HG03457 (cell line): ENCODE results near the gene MAP3K9.

Experiments used
- ATAC-seq: cut with Tn5 transposase; IDR thresholded peaks from one replicate; pipeline ENCODE4 v1.9.1; 2021; ENCODE audit warnings: moderate number of reproducible peaks; ENCODE audit not compliant: unreplicated experiment

Gene MAP3K9

GRCh38 chr14:70788898-70789297 lies 20.4 kb downstream of the MAP3K9 start:
- ATAC-seq, result no peak

DNA sequence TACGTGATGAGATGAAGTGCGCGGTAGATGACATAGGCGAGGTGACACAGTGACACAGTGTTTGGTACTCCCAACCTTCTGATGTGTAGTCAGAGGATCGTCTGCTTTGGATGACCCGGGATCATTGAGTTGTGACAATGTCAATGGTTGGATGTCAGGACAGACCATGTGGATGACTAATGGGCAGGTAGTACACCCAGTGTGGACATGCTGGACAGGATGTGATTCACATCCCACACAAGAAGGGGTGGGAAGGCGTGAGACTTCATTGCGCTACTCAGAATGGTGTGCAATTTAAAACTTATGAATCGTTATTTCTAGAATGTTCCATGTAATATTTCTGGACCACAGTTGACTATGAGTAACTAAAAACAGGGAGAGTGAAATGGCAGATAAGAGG lies 23.8 kb downstream of the MAP3K9 start:
- no peak for ATAC-seq

- no peak for ATAC-seq
Observed at GRCh38 chr14:70784886-70785285, 24.4 kb downstream of the MAP3K9 start.

- ATAC-seq, result no peak
Observed at GRCh38 chr14:70782361-70782760, 27.0 kb downstream of the MAP3K9 start.

DNA sequence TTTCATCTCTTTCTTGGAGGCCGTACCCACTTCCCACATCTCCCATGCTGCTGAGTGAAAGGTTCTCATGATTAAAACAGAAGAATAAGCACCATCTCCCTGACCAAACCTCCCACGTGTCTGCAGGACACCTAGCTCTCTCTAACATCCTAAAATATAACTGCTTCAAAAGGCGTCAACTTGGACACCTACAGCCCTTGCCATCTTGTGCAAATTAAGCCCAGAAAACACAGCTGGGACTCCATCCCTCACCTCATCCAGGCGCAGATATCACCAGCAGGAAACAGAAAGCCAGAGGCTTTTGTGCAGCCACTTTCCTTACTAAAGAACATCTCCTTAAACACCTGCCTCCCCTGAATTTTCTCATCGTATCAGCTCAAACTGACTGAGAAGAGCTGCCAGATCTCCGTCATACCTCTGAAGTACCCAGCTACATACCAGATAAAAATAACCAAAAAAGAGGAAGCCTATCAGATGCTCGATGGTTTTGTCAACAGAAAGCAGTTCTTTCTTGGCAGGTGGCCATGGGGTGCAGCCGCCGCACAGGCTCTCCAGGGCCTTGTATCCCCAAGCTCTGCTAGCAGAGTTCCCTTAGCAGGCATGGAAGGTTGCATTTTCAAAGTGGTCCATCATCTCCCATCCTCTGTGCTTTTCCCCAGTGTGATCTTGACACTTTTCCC lies 28.8 kb downstream of the MAP3K9 start:
- peak; percentile 63 for ATAC-seq

GRCh38 chr14:70779667-70780066 lies 29.6 kb downstream of the MAP3K9 start:
- no peak for ATAC-seq

- no peak for ATAC-seq
Observed at GRCh38 chr14:70776197-70776596, 33.1 kb downstream of the MAP3K9 start.

GRCh38 chr14:70773182-70773862 lies 36.0 kb downstream of the MAP3K9 start:
- ATAC-seq, result no peak

DNA sequence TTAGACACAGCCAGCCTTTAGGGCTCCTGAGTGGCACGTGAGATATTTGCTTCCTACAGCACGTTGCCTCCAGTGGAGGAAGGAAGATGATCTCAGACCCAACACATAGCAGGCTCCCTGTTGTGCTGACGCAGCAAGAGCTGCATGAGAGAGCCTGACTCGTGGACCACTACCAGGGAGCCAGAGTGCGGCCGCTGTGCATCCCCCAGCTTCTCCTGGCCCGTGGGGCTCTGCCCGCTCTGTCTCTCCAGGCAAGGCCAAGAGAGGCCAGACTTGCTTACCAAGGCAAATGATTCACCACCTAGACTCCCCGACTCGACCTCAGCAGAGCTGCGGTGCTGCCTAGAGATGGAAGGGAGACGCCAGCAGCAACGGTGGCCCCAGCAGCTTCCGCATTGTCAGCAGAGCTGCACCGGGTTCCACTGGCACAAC lies 37.5 kb downstream of the MAP3K9 start:
- no peak for ATAC-seq

DNA sequence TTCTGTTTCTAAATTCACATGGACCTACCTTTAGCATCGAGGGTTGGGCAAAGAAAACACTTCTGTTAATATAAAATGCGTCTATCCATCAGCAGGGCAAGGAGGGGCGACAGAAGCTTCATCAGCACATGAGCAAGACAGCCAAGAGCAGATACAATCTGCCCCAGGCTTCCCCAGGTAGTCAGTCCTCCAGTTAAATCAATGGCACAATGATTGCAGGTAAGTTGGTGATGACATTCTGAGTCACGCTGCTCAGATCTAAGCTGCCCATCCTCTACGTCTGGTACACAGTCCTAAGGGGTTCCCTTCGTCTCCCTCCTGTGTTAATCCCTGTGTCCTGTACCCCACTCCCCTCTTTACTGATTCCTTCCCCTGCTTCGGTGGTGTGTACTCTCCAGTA lies 38.8 kb downstream of the MAP3K9 start:
- ATAC-seq, result no peak

DNA sequence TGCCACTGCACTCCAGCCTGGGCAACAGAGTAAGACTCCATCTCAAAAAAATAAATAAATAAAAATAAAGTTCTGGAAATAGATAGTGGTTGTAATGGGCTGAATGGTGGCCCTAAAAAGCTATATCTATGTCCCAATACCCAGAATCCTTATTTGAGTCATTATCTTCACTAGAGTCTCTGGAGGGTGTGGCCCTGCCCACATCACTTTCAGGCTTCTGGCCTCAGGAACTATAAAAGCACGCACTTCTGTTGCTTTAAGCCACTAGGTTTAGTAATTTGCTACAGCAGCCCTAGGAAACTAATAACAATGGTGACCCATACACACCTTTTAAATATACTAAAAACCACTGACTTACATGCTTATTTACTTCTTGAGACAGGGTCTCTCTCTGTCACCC lies 49.9 kb downstream of the MAP3K9 start:
- ATAC-seq, result no peak

DNA sequence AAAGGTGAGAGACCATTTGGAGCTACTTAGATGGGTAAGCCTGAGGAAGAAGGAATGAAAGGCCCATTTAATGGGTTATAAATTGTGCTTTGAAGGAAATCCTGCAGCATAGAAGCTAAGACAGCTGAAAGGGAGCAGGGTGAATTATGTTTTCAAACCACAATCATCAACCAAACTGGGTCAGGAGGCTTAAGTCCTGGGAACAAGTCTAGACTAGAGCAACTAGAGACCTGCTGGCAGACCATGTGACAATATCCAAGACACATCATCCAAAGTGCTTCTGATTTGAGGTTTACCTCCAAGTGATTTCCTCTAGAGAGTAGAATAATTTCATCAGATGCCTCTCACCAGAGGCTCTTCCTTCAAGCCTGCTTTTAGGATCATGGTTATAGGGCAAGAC lies 53.7 kb downstream of the MAP3K9 start:
- ATAC-seq, result no peak

DNA sequence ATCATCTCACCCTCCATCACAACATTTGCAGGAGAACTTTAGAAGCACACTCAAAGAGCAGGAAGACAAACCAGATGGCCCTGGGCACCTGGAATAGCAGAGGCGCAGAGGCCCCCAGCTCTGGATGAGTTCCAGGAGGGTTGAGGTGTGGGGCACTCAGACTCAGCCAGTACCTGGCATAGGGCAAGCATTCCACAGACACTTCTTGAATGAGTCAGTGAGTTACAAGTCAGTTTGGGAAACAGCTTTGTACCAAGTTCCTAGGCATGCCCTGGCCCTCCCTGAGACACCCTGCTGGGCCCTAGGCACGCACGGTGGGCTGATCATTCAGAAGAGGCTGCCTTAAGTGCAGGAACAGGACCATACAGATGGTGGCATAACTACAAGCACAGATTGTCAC lies 54.3 kb downstream of the MAP3K9 start:
- ATAC-seq, result no peak

DNA sequence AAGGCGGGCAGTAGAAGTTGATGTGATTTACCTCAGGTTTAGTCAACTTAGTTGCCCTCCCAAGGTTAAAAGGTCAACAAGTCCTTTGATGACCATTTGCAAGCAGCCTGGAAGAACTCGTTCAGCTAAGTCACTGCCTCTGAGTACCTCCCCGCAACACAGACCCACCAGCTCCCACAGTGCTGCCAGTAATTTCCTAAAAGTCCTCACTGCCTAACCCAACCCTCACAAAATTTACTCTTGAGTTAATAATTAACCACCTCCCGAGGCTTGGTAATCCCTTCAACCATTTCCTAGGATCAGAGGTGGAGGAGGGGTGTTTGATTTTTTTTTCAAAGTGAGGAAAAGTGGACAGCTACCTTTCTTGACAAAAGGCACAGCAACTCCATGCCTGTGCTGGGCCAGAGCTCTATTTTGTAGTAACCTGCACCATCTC lies 55.8 kb downstream of the MAP3K9 start:
- ATAC-seq, result no peak

GRCh38 chr14:70748422-70748821 lies 60.9 kb downstream of the MAP3K9 start:
- ATAC-seq, result no peak

- ATAC-seq, result no peak
Observed at GRCh38 chr14:70744641-70745040, 64.7 kb downstream of the MAP3K9 start.

DNA sequence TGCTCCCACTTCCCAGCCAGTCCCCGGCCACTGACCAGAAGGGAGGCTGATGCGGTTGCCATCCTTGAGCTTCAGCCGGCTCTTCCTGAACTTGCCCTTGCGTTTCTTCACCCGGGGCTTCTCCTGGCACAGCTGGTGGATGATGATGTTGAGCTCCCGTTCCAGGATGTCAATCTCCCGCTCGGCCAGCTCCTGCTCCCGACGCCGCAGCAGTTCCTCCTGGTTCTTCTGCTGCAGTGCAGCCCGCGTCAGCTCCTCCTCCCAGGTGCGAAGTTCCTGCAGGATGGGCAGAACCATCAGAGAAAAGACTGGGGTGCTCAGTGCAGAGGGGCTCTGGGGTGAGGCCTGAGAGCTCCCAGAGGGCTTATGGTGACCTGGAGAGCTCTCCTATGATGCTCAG lies 67.0 kb downstream of the MAP3K9 start:
- no peak for ATAC-seq

- no peak for ATAC-seq
Observed at GRCh38 chr14:70741482-70741881, 67.8 kb downstream of the MAP3K9 start.

DNA sequence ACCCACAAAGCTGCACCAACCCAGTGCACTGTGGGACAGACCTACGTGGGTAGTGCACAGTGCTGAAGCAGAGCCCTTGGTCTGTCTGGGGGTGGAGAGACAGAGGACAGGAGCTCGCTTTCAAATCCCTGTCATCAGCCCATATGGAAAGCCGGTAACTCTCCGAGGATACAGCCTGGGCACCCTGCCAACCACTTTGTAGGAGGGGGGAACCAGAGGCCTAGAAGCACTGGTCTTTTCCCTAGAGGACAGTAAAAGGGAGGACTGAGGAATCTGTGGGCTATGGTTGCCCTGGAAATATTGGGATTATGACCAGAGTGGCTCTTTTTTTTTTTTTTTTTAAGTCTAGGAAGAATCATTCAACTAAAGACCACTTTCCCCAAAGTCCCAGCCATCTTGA lies 74.3 kb downstream of the MAP3K9 start:
- no peak for ATAC-seq

- no peak for ATAC-seq
Observed at GRCh38 chr14:70731447-70732239, 77.7 kb downstream of the MAP3K9 start.

- ATAC-seq, result no peak
Observed at GRCh38 chr14:70730393-70730792, 78.9 kb downstream of the MAP3K9 start.
